KOPT-K1 (cell line): ENCODE data around the gene MAP7D1.
"Not testable (repeated sequence)": the region's sequence is repeated elsewhere in the genome, so short reads cannot be mapped to it uniquely, and the experiment has no call there.

Experiments
- H3K27ac ChIP-seq: fragments of 200-600 bp; sonication (generic); 2 replicates; pipeline ENCODE4 v1.5.1; 2016; ENCODE audit warnings: antibody characterized with exemption, mild to moderate bottlenecking, low read depth, low read length; ENCODE audit not compliant: poor library complexity, severe bottlenecking
- H3K36me3 ChIP-seq: fragments of 200-600 bp; sonication (generic); 2 replicates; pipeline ENCODE4 v1.5.1; 2017; ENCODE audit warnings: antibody characterized with exemption, mild to moderate bottlenecking, low read length, moderate library complexity; ENCODE audit not compliant: insufficient read depth
- H3K9me3 ChIP-seq: fragments of 200-600 bp; sonication (generic); 2 replicates; pipeline ENCODE4 v1.5.1; 2017; ENCODE audit warnings: antibody characterized with exemption, low read length, mild to moderate bottlenecking; ENCODE audit not compliant: insufficient read depth, poor library complexity, severe bottlenecking

Gene MAP7D1

DNA sequence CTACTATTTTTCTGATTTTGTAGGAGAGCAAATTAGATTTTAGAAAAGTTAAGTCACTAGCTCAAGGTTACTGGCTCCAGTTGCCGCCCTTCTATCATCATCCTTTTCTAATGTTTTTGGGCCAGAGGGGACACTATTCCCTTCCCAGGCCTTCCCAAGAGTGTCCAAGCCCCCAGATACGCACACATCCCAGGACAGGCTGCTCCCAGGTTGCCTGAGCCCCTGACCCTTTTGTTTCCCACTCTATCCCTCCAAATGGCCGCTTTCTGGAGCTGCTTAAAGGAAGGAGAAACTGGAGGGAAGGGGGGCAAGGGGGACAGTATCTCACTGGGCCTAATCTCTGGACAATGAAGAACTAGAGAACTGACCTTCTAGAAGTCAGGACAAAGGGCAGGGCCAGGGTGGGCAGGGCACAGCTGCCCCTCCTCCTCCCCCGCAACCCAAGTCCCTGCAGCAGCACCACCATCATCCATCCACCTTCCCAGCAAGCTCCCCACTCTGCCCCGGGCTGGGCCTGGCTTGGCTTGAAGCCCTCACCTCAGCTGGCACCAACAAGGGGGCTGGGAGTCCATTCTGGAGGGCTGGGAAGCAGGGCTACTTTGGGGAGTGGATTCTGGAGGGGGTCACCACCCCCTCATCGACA is 1.1 kb upstream of the MAP7D1 start:
- 0 out of 2 replicates have a peak, but pooled peaks cover 6% of the 10 kb centered on the region for H3K36me3 ChIP-seq
- peak overlapping the region; percentile 89 for H3K27ac ChIP-seq
- H3K9me3 ChIP-seq: no peaks in the 10 kb centered on the region

- H3K27ac ChIP-seq: peak overlapping the region; percentile 89
These were observed 562 bp downstream of the MAP7D1 start for GRCh38 chr1:36156329-36157114.

GRCh38 chr1:36157115-36157903 is 1.3 kb downstream of the MAP7D1 start:
- Histone ChIP-seq H3K9me3 (no peaks in the 10 kb centered on the region), H3K27ac (peak overlapping the region; percentile 89), H3K36me3 (peaks cover 10% of the 10 kb centered on the region; the same call in 1 of the 2 replicates)

More at GRCh38 chr1:36156329-36157114, 562 bp downstream of the MAP7D1 start:
- Histone ChIP-seq H3K9me3 (no peaks in the 10 kb centered on the region), H3K36me3 (0 out of 2 replicates have a peak, but pooled peaks cover 6% of the 10 kb centered on the region)

DNA sequence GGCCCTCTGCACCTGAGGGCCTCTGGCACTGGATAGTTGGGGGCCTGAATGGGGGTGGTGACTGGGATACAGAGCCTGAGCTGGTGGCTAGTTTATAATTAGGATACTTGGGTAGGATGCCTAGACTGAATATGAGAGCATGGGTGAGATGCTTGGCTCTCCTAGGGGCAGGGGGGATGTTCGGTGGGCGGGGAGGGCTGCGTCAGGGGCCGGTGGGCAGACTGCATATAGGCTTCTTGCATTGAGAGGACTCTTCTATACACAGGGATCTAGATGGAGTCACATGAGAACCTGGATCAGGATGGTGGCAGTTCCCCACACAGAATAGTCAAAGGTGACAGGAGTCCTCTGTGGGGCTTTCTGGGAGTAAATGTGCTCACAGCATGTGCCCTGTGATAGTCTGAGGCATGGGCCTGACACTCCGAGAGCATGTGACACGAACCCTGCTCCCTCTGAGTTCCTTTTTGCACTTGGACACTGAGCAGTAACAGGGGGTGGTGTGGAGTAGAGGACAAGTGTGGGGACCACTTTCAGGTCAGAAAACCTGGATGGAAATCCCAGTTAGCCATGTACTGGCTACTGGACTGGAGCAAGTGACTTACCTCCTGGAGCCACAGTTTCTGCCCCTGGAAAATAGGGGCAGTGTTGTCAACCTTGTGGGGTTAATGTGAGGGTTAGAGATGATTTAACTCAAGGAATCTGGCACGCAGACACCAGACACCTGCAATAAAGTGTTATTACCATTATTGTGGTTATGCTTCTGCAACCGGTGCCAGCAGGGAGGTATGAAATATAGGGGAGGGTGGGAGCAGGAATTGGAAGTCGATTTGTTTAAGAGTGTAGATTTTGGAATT is 2.2 kb downstream of the MAP7D1 start:
- H3K36me3 ChIP-seq: peaks cover 18% of the 10 kb centered on the region; the same call in 1 of the 2 replicates

DNA sequence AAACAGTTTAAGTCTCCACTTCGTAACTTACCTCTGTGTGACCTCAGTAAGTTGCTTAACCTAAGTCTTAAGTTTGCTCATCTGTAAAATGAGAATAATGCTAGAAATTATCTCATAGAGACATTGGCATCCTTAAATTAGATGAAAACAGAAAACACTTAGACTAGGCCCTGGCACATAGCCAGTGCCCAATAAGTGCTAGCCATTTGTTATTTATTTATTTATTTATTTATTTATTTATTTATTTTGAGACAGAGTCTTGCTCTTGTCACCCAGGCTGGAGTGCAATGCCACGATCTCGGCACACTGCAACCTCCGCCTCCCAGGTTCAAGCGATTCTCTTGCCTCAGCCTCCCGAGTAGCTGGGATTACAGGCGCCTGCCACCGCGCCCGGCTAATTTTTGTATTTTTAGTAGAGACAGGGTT is 2.9 kb downstream of the MAP7D1 start:
- Histone ChIP-seq H3K36me3 (peaks cover 19% of the 10 kb centered on the region; the same call in 1 of the 2 replicates), H3K27ac (peak overlapping the region; percentile 89)
- H3K9me3 ChIP-seq: not testable (repeated sequence)

More for the DNA sequence above, 2.2 kb downstream of the MAP7D1 start:
- Histone ChIP-seq H3K9me3 (no peaks in the 10 kb centered on the region), H3K27ac (peak overlapping the region; percentile 89)

DNA sequence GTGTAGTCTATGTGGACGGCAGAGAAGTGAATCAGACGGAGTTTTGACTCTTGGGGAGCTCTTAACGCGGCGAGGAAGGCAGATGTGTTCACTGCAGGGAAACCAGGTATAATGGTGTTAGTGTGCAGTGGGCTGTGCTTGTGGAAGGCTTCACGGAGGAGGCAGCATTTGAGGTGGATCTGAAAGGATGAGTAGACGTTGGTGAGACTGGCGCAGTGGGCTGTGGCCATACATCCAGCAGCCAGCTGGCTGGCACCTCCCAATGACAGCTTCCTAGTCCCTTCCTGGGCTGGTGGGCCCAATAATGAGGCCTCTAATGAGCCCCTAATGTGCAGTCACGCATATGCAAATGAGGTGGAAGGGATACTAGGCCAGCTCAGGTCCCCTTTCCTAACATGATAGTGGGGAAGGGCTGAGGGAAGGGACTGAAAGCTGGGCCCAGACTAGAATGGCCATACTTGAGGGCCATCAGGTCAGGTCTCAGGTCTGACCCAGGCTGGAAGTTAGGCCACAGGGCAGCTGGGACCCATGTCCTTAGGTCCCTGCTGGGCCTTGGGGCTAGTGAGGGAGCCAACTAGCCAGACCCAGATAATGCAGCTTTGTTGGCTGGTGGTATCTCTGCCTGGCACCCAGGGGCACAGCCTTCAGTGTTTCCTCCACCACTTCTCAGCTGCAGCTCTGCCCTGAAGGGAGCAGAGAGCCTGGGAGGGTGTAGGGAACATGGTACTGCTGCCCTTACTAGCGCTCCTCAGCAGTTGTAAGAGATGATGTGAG is 3.8 kb downstream of the MAP7D1 start:
- Histone ChIP-seq H3K36me3 (peaks cover 29% of the 10 kb centered on the region; the same call in 1 of the 2 replicates), H3K27ac (peak overlapping the region; percentile 87), H3K9me3 (no peaks in the 10 kb centered on the region)

GRCh38 chr1:36160388-36160948 is 4.5 kb downstream of the MAP7D1 start:
- H3K9me3 ChIP-seq: no peaks in the 10 kb centered on the region
- H3K36me3 ChIP-seq: peaks cover 29% of the 10 kb centered on the region; the same call in 1 of the 2 replicates
- H3K27ac ChIP-seq: peak overlapping the region; percentile 87

DNA sequence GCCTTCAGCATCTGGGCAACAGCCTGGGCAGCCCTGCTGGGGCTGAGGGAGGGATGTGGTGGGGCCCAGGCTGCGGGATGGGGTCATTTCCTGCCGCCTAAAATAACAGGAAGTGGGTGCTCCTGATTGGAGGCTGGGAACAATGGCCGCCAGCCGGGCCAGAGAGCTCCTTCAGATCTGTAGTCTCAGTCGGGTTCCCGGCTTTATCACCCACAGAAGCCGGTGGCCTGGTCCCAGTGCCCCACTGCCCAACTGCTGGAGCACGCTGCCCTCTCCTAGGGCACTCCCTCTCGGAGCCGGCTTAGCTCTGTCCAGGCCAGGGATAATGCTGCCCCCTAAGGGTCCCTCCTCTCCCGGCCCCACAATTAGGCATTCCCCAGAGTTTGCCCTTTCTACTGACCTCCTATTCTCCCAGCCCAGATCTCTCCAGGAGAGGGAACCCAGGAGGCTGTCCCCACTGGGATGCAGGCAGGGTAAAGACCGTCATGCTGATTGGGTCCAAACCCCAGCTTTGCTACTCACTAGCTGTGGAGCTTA is 5.1 kb downstream of the MAP7D1 start:
- H3K27ac ChIP-seq: peak overlapping the region; percentile 87
- H3K9me3 ChIP-seq: no peaks in the 10 kb centered on the region
- peaks cover 29% of the 10 kb centered on the region; the same call in 1 of the 2 replicates for H3K36me3 ChIP-seq

GRCh38 chr1:36161641-36162531 is 5.9 kb downstream of the MAP7D1 start:
- peak overlapping the region; percentile 87 for H3K27ac ChIP-seq
- peaks cover 33% of the 10 kb centered on the region for H3K36me3 ChIP-seq

DNA sequence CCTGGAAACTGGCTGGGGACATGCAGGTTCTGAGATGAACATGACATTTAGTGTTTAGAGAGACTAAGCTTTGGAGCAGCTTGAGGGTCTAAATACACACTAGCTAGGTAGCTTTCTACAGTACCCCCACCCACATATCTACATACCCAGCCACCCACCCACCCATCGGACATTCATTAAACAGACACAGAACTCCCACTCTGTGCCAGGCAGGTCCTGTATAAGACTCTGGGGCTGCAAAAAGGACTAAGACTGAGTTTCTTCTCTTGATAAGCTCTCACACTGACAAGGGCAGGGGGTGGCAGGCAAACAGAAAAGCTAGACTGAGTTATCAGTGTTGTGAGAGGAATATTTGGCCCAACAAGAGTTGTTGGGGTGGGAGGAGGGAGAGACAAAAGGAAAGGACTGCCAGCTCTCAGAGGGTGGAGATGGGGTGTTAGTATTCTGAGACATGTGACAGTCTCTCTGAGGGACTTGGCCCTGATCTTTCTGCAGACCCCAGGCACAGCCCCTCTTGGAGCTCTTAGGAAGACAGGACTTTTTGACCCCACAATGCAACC is 6.8 kb downstream of the MAP7D1 start:
- Histone ChIP-seq H3K9me3 (no peaks in the 10 kb centered on the region), H3K27ac (peak overlapping the region; percentile 87), H3K36me3 (peaks cover 42% of the 10 kb centered on the region)

More at GRCh38 chr1:36161641-36162531, 5.9 kb downstream of the MAP7D1 start:
- H3K9me3 ChIP-seq: no peaks in the 10 kb centered on the region

DNA sequence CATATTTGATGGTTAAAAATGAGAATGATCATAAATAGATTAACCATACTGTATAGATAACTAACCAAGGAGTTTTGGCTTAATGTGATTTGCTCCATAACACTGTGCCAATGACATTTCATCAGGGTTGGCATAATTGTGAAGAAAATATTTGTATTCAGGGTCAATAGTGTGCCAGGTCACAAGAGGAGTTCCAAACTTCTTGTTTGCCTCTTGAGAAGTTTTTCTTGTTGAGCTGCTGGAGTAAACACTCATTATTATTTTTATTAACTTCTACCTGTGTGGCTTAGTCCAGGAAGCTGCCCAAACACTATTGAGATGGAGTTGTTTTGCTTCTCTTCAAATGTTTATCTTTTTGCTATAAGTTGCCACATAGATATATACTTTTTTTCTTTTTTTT is 7.5 kb downstream of the MAP7D1 start:
- Histone ChIP-seq H3K36me3 (peaks cover 49% of the 10 kb centered on the region), H3K27ac (no peak overlapping the region), H3K9me3 (no peaks in the 10 kb centered on the region)

DNA sequence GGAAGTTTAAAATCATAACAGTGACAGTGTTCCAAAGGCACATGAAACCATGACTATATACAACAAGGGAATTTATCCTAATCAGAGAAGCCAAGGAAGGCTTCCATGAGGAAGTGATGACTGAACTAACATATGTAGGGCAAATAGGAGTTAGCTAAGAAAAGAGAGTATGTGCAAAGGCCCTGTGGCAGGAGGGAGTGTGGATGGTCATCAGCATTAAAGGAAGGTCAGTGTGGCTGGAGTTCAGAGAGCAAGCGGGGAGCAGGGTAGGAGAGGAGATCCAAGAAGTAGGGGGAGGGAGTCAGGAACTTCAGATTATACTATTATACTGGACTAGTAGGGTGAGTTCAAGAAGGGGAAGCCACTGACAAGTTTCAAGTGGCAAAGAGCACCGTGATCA is 8.4 kb downstream of the MAP7D1 start:
- Histone ChIP-seq H3K9me3 (no peaks in the 10 kb centered on the region), H3K36me3 (peaks cover 54% of the 10 kb centered on the region), H3K27ac (no peak overlapping the region)
